Measurements from ENCODE around the gene HPN.

GRCh38 chr19:35077411-35078223 lies 36.1 kb downstream of the HPN start:
- TF ChIP-seq EZH2 (IDR thresholded peaks at IDR 0.05; ENCODE audit: borderline replicate concordance) (no peak), EZH2phosphoT487 (IDR thresholded peaks at IDR 0.05; ENCODE audit: low read depth, severe bottlenecking, unreplicated experiment) (no peak)
